ENCODE results near the gene SLC5A11.

- TF ChIP-seq CTCF (IDR thresholded peaks at IDR 0.05) (no peak), POLR2A (IDR thresholded peaks at IDR 0.05) (no peak)
Measured at GRCh38 chr16:24900230-24900629, 54.5 kb downstream of the SLC5A11 start.

Data from testis (tissue), 2 donors.